GOT3 (cell line): ENCODE results near the gene MOAP1.
"Not testable (repeated sequence)": the region's sequence is repeated elsewhere in the genome, so short reads cannot be mapped to it uniquely, and the experiment has no call there.

Source experiments
- DNase-seq: peaks from one replicate; lab custom pipeline; 2025; ENCODE audit warnings: mixed read lengths; lab: John Stamatoyannopoulos, UW

The MOAP1 gene

GRCh38 chr14:93184391-93185348 lies at the start of gene MOAP1, which contains the start of gene LYSET:
Gene MOAP1, minus strand, starts transcription at chr14:93184897. Its CDS starts 655 bp downstream, at chr14:93184242.
Gene LYSET, plus strand, starts transcription at chr14:93185317. Its CDS starts 89 bp downstream, at chr14:93185406.
- peak; percentile 27 for DNase-seq

- not testable (repeated sequence) for DNase-seq
Observed at GRCh38 chr14:93233078-93233477, 48.4 kb upstream of the MOAP1 start.

GRCh38 chr14:93232159-93232558 lies 47.5 kb upstream of the MOAP1 start:
- DNase-seq, result no peak

GRCh38 chr14:93231129-93231979 lies 46.7 kb upstream of the MOAP1 start:
- no peak for DNase-seq

- no peak for DNase-seq
Observed at GRCh38 chr14:93230539-93230938, 45.8 kb upstream of the MOAP1 start.

- DNase-seq, result no peak
Observed at GRCh38 chr14:93228550-93228949, 43.9 kb upstream of the MOAP1 start.

GRCh38 chr14:93223565-93223964 lies 38.9 kb upstream of the MOAP1 start:
- no peak for DNase-seq

GRCh38 chr14:93220509-93220908 lies 35.8 kb upstream of the MOAP1 start:
- no peak for DNase-seq

- no peak for DNase-seq
Observed at GRCh38 chr14:93219103-93219726, 34.5 kb upstream of the MOAP1 start.

GRCh38 chr14:93214598-93214997 lies 29.9 kb upstream of the MOAP1 start:
- no peak for DNase-seq

GRCh38 chr14:93212432-93212831 lies 27.7 kb upstream of the MOAP1 start:
- no peak for DNase-seq

GRCh38 chr14:93207468-93208308 lies 23.0 kb upstream of the MOAP1 start:
- DNase-seq, result no peak

GRCh38 chr14:93206793-93207467 lies 22.2 kb upstream of the MOAP1 start, which contains the start of the genes GON7 and UBR7:
Gene GON7, minus strand, starts transcription at chr14:93207065. Its CDS starts 28 bp downstream, at chr14:93207037.
Gene UBR7, plus strand, starts transcription at chr14:93207256. Its CDS starts 36 bp downstream, at chr14:93207292.
- DNase-seq, result peak; percentile 68

GRCh38 chr14:93201155-93201704 lies 16.5 kb upstream of the MOAP1 start:
- DNase-seq, result no peak

- no peak for DNase-seq
Observed at GRCh38 chr14:93200553-93200952, 15.9 kb upstream of the MOAP1 start.

- DNase-seq, result no peak
Observed at GRCh38 chr14:93199031-93199430, 14.3 kb upstream of the MOAP1 start.

- DNase-seq, result no peak
Observed at GRCh38 chr14:93195316-93195999, 10.8 kb upstream of the MOAP1 start.

- DNase-seq, result no peak
Observed at GRCh38 chr14:93186956-93187355, 2.3 kb upstream of the MOAP1 start.

GRCh38 chr14:93186466-93186865 lies 1.8 kb upstream of the MOAP1 start:
- DNase-seq, result no peak
